GM18870 (cell line): ENCODE measurements around the gene RNF150.
"Not testable (repeated sequence)": the region's sequence is repeated elsewhere in the genome, so short reads cannot be mapped to it uniquely, and the experiment has no call there.

Experiments
- ATAC-seq: cut with Tn5 transposase; IDR thresholded peaks from one replicate; pipeline ENCODE4 v1.9.1; 2021; ENCODE audit warnings: moderate library complexity; ENCODE audit not compliant: unreplicated experiment

RNF150 gene

DNA sequence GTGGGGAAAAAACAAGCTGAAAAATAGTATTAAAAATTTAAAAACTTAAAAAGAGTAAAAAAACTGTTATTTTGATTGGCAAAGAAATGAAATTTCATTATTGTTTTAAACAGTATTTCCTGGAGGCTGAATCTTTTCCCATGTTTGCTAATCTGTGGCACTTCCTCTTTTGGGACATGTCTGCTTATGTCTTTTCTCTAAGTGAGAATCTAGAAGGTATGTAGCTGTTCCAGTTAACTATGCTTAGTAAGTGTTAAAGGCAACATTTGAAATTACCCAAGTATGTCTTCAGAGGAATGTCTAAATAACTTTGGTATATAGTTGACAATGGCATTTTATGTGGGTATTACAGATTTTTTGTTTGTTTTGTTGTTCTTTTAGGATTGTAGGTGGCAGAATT lies 295.5 kb downstream of the RNF150 start:
- ATAC-seq = no peak

DNA sequence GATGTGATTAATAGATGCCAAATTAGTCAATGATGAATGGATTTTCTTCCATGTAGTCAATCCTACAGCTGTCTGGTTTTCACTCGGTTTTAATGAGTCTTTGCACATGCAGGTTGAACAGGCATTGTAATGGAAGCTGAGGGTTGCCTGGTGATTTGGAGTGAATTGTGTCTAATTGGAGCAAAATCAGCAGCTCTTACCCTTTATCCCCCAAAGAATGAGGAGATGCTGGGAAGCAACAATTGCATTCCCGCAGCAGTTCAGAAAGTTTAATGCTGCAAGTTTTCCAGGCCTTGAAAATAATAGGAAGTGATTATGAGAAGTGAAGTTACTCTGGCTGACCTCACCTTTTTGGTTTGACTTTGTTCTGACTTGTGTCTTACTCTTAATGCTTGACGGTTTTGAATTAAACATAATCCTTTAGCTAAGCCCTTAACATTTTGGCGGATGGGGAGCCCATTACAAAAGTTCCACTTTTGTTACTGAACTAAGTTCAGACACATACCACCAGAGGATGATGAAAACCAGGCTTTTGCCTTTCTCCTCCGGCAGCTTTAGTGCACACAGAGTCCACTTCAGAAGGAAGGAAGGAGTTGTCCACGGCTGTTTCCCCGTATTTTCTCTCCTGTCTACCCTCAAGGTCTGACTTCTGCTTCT lies 298.3 kb downstream of the RNF150 start:
- ATAC-seq = no peak

DNA sequence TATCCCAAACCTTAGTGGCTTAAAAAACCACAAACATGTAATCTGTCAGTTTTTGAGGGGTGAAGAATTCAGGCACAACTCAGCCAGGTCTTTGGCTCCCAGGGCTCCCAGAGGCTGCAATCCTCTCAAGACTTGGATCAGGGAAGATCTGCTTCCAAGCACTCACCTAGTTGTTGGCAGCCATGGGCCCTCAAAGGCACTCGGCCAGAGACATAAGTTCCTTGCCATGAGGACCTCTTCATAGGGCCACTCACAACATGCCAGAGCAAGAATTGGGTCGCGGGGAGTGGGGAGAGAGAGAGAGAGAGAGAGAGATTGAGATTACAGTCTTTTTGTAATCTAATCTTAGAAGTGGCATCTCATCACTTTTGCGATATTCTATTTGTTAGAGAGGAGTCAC lies 300.0 kb downstream of the RNF150 start:
- ATAC-seq = no peak

DNA sequence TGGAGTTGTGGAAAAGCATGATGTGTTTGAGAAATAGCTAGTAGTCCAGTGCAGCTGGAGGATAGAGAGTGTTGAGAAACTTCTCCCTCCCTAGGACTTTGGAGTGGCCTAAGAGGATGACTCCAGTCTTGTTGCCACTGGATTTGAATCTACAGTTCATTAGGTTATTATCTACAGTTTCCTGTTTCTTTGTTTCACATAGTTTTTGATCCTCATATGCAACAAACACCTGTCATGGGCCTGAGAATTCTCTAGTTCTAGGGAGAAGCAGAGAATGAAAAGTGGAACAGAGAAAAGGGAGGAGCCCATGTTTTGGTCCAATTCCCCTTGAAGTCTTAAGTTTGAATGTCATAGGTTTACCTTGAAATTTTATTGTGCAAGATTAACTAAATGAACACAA lies 303.4 kb downstream of the RNF150 start:
- peak; percentile 94 for ATAC-seq

DNA sequence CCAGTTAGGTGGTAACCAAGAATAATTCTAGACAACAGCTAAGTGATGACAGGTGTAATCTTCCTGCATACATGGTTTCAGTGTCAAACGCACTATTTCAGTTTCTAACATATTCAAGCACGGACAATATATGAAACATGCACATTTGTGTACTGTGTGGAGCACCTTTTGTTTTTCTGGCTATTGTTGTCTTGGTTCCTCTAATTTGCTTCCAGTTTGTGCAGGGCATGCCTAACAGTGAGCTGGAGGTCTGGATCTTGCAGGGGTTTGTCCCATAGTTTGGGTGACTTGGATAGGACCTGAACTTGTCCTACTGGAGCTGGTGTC lies 306.6 kb downstream of the RNF150 start:
- ATAC-seq = no peak

DNA sequence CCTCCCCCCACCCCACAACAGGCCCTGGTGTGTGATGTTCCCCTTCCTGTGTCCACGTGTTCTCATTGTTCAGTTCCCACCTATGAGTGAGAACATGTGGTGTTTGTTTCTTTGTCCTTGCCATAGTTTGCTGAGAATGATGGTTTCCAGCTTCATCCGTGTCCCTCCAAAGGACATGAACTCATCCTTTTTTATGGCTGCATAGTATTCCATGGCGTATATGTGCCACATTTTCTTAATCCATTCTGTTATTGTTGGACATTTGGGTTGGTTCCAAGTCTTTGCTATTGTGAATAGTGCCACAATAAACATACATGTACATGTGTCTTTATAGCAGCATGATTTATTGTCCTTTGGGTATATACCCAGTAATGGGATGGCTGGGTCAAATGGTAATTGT lies 312.7 kb downstream of the RNF150 start:
- not testable (repeated sequence) for ATAC-seq

DNA sequence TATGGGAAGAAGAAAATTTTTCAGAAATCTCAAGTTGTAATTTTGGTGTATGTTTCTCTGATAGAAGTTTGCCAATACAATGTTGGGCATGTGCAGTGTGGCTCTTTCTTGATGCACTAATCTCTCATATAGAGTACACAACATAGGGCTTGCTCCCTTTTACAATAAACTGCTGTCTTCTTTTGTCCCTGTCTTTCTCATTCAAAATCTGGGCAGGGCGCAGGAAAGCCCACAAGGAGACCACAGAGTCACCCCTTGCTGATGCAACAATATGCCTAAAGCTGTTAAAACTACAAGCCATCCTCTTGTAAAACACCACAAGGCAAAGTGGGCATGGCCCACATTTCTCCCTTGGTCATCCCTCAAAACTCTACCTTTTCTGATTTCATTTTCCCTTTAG lies 313.7 kb downstream of the RNF150 start:
- no peak for ATAC-seq

DNA sequence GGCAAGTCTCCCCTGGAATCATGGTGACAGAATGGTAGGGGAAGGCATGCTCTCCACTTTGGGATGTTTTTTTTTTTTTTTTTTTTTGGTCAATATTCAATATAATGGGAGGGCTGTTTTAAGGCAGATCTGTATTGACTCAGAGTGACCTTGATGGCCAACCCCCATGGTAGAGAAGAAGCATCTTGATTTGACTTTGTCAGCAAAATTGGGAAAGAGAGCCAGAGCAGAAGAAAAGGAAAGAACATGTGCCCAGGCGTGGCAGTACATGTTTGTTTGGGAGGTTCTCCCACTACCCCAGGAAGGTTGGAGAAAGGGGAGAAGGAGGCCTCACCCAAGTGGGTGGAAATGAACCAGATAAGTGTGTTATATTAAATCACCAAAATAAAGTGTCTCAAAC lies 314.8 kb downstream of the RNF150 start:
- ATAC-seq = no peak

DNA sequence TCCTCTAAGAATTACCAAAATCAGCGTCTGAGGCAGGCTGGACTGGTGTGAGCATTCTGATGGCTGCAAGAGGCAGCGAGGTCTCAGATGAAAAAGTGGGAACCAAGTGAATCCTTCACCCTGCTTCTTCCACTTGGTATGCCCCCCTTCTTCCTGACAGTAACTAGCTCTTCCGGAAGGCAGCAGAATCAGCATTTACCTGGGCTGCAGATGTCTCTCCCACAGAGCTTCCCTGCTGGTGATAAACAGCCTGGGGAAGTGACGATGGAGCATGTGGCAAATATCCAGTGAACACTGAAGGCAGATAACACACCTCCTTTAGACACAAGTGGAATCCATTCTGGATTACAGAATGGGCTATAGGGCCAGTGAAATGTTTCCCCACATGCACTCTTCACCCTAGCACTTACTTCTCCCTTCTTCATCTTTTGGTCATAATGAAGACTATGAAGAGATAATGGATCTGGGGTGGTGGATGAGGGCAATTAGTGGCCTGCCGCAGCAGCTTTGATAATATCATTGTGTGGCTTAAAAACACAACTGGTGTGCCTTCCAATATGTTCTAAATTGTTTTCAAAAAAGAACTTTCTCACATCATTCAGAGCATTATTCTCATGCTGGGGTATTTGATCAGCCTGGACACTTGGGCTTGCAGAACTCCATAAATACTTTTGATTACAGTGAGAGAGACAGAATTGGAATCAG lies 316.3 kb downstream of the RNF150 start:
- ATAC-seq = no peak

DNA sequence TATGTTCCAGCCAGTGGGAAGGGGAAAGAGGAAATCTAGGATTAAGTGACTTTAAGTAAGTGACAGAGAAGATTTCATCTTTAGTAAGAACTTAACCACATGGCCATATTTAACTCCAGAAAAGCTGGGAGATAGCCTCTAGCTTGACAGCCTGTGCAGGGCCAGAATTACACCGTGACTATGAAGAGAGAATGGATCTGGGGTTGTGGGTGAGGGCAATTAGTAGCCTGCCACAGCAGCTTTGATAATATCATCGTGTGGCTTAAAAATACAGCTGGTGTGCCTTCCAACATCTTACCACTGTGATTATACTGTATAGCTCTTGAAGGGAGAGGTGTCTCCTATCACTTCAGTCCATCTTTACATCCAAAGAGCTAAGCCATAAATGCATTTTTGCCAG lies 319.5 kb downstream of the RNF150 start:
- ATAC-seq = no peak

DNA sequence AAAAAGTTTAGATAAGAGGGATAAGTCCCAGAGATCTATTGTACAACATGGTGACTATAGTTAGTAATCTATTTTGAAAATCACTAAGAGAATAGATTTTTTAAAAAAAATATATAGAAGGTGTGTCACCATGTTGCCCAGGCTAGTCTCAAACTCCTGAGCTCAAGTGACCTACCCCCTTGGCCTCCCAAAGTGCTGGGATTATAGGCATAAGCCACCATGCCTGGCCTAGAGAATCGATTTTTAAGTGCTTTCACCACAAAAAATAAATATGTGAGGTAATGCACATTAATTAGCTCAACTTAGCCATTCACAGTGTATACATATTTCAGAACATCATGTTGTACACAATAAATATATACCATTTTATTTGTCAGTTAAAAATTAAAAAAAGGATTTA lies 320.4 kb downstream of the RNF150 start:
- no peak for ATAC-seq

DNA sequence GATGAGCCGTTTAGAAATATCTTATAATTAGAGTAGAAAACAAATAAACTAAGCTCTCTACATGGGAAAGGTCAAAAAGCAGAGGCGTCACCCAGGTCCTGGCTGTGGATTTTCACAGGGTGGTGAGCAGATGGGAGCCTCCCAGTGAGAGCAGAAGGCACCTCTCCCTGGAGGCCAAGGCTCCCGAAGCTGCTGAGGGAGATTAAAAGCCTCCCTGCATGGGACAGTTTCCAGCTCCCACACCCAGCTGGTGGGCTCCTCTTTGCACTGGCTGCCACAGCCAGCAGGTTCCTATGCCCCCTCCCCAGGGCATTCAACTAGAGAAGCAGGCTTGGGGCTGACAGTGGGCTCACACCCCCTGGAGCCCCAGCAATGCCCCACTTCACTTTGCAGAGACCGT lies 321.8 kb downstream of the RNF150 start:
- ATAC-seq = no peak

DNA sequence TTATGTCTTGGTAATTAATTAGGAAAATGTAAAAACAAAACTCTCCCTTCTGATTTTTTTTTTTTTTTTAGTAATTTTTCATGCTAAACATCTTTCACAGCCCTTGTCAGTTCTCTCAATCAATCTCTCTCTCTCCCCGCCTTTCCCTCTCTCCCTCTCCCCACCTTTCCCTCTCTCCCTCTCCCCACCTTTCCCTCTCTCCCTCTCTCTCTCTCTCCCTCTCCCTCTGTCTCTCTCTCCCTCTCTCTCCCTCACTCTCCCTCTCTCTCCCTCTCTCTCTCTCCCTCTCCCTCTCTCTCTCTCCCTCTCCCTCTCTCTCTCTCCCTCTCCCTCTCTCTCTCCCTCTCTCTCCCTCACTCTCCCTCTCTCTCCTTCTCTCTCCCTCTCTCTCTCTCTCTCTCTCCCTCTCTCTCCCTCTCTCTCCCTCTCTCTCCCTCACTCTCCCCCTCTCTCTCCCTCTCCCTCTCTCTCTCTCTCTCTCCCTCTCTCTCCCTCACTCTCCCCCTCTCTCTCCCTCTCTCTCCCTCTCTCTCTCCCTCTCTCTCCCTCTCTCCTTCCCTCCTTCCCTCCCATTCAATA lies 322.6 kb downstream of the RNF150 start:
- not testable (repeated sequence) for ATAC-seq
